Islet of Langerhans (tissue), 1 donor: ENCODE measurements around the gene CHRDL1.

ENCODE experiments used
- FAIRE-seq: peaks from one replicate; lab custom pipeline; 2011; peaks lifted over from hg19 to GRCh38; lab: Jason Lieb, UNC

CHRDL1 gene

DNA sequence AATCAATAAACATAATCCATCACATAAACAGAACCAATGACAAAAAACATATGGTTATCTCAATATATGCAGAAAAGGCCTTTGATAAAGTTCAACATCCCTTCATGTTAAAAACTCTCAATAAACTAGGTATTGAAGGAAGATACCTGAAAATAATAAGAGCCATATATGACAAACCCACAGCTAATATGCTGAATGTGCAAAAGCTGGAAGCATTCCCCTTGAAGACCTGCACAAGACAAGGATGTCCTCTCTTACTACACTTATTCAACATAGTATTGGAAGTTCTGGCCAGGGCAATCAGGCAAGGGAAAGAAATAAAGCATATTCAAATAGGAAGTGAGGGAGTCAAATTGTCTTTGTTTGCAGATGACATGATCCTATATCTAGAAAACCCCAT is 141.3 kb downstream of the CHRDL1 start:
- peak; percentile 17 for FAIRE-seq

- no peak for FAIRE-seq
Observed at GRCh38 chrX:110646386-110646785, 149.2 kb downstream of the CHRDL1 start.
